Pancreas (tissue), 10 donors: ENCODE results near the gene CDH18. TPM values are rescaled to one million over a fixed set of nuclear protein-coding genes. Genes with fewer than 3 reads are reported as not detected.

Experiments
- ATAC-seq, 4 donors: fragments of 200-7000 bp; cut with Tn5 transposase; one replicate each; pipeline versions ENCODE4 v1.8.0 to v1.9.1; 2020; ENCODE audit warnings: mild to moderate bottlenecking in 4 of 4, moderate library complexity in 4 of 4
- DNase-seq, 6 donors: peaks; one replicate each; pipeline ENCODE4 v3.0.0-alpha.2; 2020
- FAIRE-seq: peaks from 2 replicates; lab custom pipeline; 2012; peaks lifted over from hg19 to GRCh38; lab: Jason Lieb, UNC
- H3K27ac ChIP-seq, 4 donors: fragments of 200-600 bp; sonication (generic); 1 replicate in 3 of 4; 2 replicates in 1 of 4; pipeline versions ENCODE4 v1.5.0 to v1.8.0; 2020
- H3K27me3 ChIP-seq, 4 donors: fragments of 200-600 bp; one replicate each; pipeline ENCODE4 v1.8.0; 2021
- H3K36me3 ChIP-seq, 3 donors: fragments of 200-600 bp; sonication (generic) in 1 of 3; one replicate each; pipeline versions ENCODE4 v1.5.0 to v1.8.0; 2020 to 2021
- H3K4me1 ChIP-seq, 3 donors: fragments of 200-600 bp; one replicate each; pipeline ENCODE4 v1.8.0; 2021
- H3K4me3 ChIP-seq, 4 donors: fragments of 200-600 bp; sonication (generic) in 2 of 4; one replicate each; pipeline versions ENCODE4 v1.5.0 to v1.8.0; 2020 to 2021
- H3K9me3 ChIP-seq, 4 donors: fragments of 200-600 bp; one replicate each; pipeline ENCODE4 v1.8.0; 2021
- WGBS, 2 donors: extraction: QIAGEN DNeasy Blood & Tissue Kit; methylation state at CpG; one replicate each; pipeline ENCODE4 v1.1.7; 2013; 5-methylcytosine and 5-hydroxymethylcytosine counted together
- intact Hi-C, 3 donors: fragments of 100-400 bp; cut with DNase I; formaldehyde crosslinking; loops; one replicate each; pipeline versions ENCODE4 v1.11.1 to v1.14.2; 2022
- polyA plus RNA-seq, 2 donors: library from polyadenylated mRNA; stranded (reverse); fragments of 200-250 nt; gene quantifications; one replicate each; pipeline ENCODE4 v1.2.3, GENCODE V29; 2013
- total RNA-seq, 6 donors: library from RNA; stranded (reverse); fragmentation: NEBNext Ultra II Directional in 4 of 6; extraction: Animal tissue kit (Norgen Biotek cat#: 25700) in 4 of 6; gene quantifications; one replicate each; pipeline versions ENCODE4 v1.2.1 to v1.2.4, GENCODE V29; 2021 to 2023
- TF ChIP-seq, protein P1 (sequence below), 4 donors: fragments of 200-600 bp; sonication (generic) in 3 of 4; IDR thresholded peaks; one replicate each; pipeline versions ENCODE4 v1.5.0 to v1.8.0; 2021; ENCODE audit warnings: antibody characterized with exemption in 4 of 4
- donor health status: healthy with polysubstance abuse.
- donor health status: DM: no; HTN: no; CAD: no; lungs with moderate emphysema.
- donor health status: DM: no; HTN: no; CAD: no.
- donor health status: control.
- donor health status: control.
- donor health status: Bipolar disorder and iron deficiency.
- donor health status: DM: yes; HTN: yes; CAD: no.
- donor health status: DM: no; HTN: no; CAD: no.
- donor health status: DM: no; HTN: no; CAD: no.
- donor health status: DM: yes; HTN: yes; CAD: no.

The CDH18 gene
- total and polyA plus RNA-seq, 8 donors, result 0.09 to 0.80 (median 0.27) TPM

GRCh38 chr5:19605846-19606407 lies 382.1 kb downstream of the CDH18 start:
- no peak for DNase-seq
- Histone ChIP-seq H3K9me3 (no peaks in the 10 kb centered on the region), H3K36me3 (no peaks in the 10 kb centered on the region), H3K27me3 (no peaks in the 10 kb centered on the region), H3K4me3 (no peak overlapping the region), H3K4me1 (no peaks in the 10 kb centered on the region), H3K27ac (no peak overlapping the region)
- intact Hi-C loops, result no loop called here
- no peak for ATAC-seq
- no peak for FAIRE-seq
- TF ChIP-seq, protein P1, sequence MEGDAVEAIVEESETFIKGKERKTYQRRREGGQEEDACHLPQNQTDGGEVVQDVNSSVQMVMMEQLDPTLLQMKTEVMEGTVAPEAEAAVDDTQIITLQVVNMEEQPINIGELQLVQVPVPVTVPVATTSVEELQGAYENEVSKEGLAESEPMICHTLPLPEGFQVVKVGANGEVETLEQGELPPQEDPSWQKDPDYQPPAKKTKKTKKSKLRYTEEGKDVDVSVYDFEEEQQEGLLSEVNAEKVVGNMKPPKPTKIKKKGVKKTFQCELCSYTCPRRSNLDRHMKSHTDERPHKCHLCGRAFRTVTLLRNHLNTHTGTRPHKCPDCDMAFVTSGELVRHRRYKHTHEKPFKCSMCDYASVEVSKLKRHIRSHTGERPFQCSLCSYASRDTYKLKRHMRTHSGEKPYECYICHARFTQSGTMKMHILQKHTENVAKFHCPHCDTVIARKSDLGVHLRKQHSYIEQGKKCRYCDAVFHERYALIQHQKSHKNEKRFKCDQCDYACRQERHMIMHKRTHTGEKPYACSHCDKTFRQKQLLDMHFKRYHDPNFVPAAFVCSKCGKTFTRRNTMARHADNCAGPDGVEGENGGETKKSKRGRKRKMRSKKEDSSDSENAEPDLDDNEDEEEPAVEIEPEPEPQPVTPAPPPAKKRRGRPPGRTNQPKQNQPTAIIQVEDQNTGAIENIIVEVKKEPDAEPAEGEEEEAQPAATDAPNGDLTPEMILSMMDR (IDR thresholded peaks at IDR 0.05), result no peak
- WGBS, 2 donors, result 75 to 77% methylated on average over 3 of the region's 3 CpGs

DNA sequence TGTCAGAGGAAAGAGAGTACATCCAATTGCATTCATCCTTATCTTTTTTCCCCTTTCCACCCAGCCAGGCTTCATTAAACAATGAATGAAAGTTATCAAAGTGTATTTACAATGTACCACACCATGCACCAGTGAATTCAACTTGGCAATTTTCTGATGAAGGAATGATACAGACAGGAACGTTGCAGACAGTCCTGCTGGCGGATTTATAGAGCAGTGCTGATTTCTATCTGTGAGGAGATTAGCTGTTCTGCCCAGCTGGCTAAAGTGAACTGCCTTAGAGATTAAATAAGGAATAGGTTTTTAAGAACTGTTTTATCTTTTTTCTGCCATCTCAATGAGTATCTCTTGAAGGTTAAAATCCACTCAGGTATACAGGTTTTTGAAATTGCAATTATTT lies 403.9 kb downstream of the CDH18 start:
- DNase-seq, result no peak
- FAIRE-seq, result no peak
- TF ChIP-seq, protein P1 (IDR thresholded peaks at IDR 0.05), result no peak
- intact Hi-C loops, result no loop called here
- H3K9me3 ChIP-seq, result no peaks in the 10 kb centered on the region
- WGBS, 2 donors, result 26 to 35% methylated on average over 2 of the region's 2 CpGs
- no peaks in the 10 kb centered on the region for H3K27me3 ChIP-seq
- H3K36me3 ChIP-seq, result no peaks in the 10 kb centered on the region
- ATAC-seq, result no peak
- no peak overlapping the region for H3K27ac ChIP-seq
- no peaks in the 10 kb centered on the region for H3K4me1 ChIP-seq
- H3K4me3 ChIP-seq, result no peak overlapping the region

- ATAC-seq, result no peak
- Histone ChIP-seq H3K27me3 (no peaks in the 10 kb centered on the region), H3K36me3 (no peaks in the 10 kb centered on the region), H3K9me3 (no peaks in the 10 kb centered on the region), H3K4me1 (no peaks in the 10 kb centered on the region), H3K27ac (no peak overlapping the region), H3K4me3 (no peak overlapping the region)
- DNase-seq, result no peak
- intact Hi-C loops, result no loop called here
- FAIRE-seq, result no peak
- TF ChIP-seq, protein P1 (IDR thresholded peaks at IDR 0.05), result no peak
- 71 to 82% methylated on average over 3 of the region's 3 CpGs for WGBS, 2 donors
These were observed 410.1 kb downstream of the CDH18 start for GRCh38 chr5:19577882-19578281.

GRCh38 chr5:19568004-19568403 lies 420.0 kb downstream of the CDH18 start:
- H3K27me3 ChIP-seq, result no peaks in the 10 kb centered on the region
- 41 to 50% methylated on average over 2 of the region's 2 CpGs for WGBS, 2 donors

DNA sequence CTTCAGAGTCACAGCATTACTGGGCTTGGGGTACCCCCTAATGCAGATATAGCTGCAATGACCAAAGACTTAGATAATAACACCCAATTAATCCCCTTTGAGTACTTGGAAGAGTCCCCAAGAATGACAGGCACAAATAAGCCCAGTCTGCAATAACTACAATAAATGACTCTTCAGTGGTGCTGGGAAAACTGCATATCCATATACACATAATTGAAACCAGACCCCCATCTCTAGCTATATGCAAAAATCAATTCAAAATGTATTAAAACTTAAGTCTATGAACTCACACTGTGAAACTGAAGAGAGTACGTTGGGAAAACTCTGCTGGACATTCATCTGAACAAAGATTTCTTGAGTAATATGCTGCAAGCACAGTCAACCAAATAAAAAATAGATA lies 422.5 kb downstream of the CDH18 start:
- FAIRE-seq (no peak), DNase-seq (no peak), ATAC-seq (no peak)
- no peaks in the 10 kb centered on the region for H3K9me3 ChIP-seq
- WGBS, 2 donors, result 54 to 65% methylated on average over 1 of the region's 1 CpG
- no peak overlapping the region for H3K27ac ChIP-seq
- H3K27me3 ChIP-seq, result no peaks in the 10 kb centered on the region
- TF ChIP-seq, protein P1 (IDR thresholded peaks at IDR 0.05), result no peak
- no peak overlapping the region for H3K4me3 ChIP-seq
- intact Hi-C loops, result no loop called here
- H3K36me3 ChIP-seq, result no peaks in the 10 kb centered on the region
- H3K4me1 ChIP-seq, result no peaks in the 10 kb centered on the region

More at GRCh38 chr5:19568004-19568403, 420.0 kb downstream of the CDH18 start:
- Histone ChIP-seq H3K36me3 (no peaks in the 10 kb centered on the region), H3K9me3 (no peaks in the 10 kb centered on the region), H3K4me3 (no peak overlapping the region), H3K4me1 (no peaks in the 10 kb centered on the region), H3K27ac (no peak overlapping the region)
- no peak for FAIRE-seq
- TF ChIP-seq, protein P1 (IDR thresholded peaks at IDR 0.05), result no peak
- DNase-seq, result no peak
- intact Hi-C loops, result no loop called here
- no peak for ATAC-seq
